ENCODE data around the gene MAPKAPK2. TPM values are rescaled to one million over a fixed set of nuclear protein-coding genes. Genes with fewer than 3 reads are reported as not detected.
"Not testable (repeated sequence)": the region's sequence is repeated elsewhere in the genome, so short reads cannot be mapped to it uniquely, and the experiment has no call there.

Gene MAPKAPK2
- total RNA-seq, 2 donors from 2014 or later: 27.1 to 67.0 TPM

- H3K9me3 ChIP-seq: no peaks in the 10 kb centered on the region
- intact Hi-C loops (cut with DNase I): no loop called here
- H3K27me3 ChIP-seq (replicated peaks; ENCODE audit: insufficient read depth): no peaks in the 10 kb centered on the region
- TF ChIP-seq POLR2AphosphoS5 (IDR thresholded peaks at IDR 0.05) (no peak), POLR2A (IDR thresholded peaks at IDR 0.05) (no peak), CTCF (IDR thresholded peaks at IDR 0.05) (no peak)
- no peak for DNase-seq (ENCODE audit: low spot score)
- WGBS: 78% methylated on average over 1 of the region's 1 CpG
- H3K27ac ChIP-seq: no peak overlapping the region
- H3K36me3 ChIP-seq: no peaks in the 10 kb centered on the region
- H3K4me3 ChIP-seq: no peak overlapping the region
- H3K4me1 ChIP-seq (replicated peaks): no peaks in the 10 kb centered on the region
These were observed 69.3 kb downstream of the MAPKAPK2 start for GRCh38 chr1:206754011-206754410.

GRCh38 chr1:206757524-206758266 lies 73.0 kb downstream of the MAPKAPK2 start:
- WGBS: 59% methylated on average over 13 of the region's 13 CpGs
- H3K36me3 ChIP-seq: no peaks in the 10 kb centered on the region
- intact Hi-C loops (cut with DNase I): no loop called here
- no peaks in the 10 kb centered on the region for H3K27me3 ChIP-seq (replicated peaks; ENCODE audit: insufficient read depth)
- H3K4me3 ChIP-seq: no peak overlapping the region
- no peaks in the 10 kb centered on the region for H3K4me1 ChIP-seq (replicated peaks)
- no peaks in the 10 kb centered on the region for H3K9me3 ChIP-seq
- no peak for DNase-seq (ENCODE audit: low spot score)
- TF ChIP-seq POLR2AphosphoS5 (IDR thresholded peaks at IDR 0.05) (no peak), POLR2A (IDR thresholded peaks at IDR 0.05) (no peak), CTCF (IDR thresholded peaks at IDR 0.05) (no peak)
- no peak overlapping the region for H3K27ac ChIP-seq

GRCh38 chr1:206760590-206760989 lies 75.9 kb downstream of the MAPKAPK2 start:
- 25% methylated on average over 1 of the region's 1 CpG for WGBS
- no peaks in the 10 kb centered on the region for H3K27me3 ChIP-seq (replicated peaks; ENCODE audit: insufficient read depth)
- H3K9me3 ChIP-seq: no peaks in the 10 kb centered on the region
- H3K4me3 ChIP-seq: no peak overlapping the region
- no peak for TF ChIP-seq POLR2A (IDR thresholded peaks at IDR 0.05)
- no peak for TF ChIP-seq POLR2AphosphoS5 (IDR thresholded peaks at IDR 0.05)
- no peak for TF ChIP-seq CTCF (IDR thresholded peaks at IDR 0.05)
- intact Hi-C loops (cut with DNase I): no loop called here
- no peak overlapping the region for H3K27ac ChIP-seq
- no peaks in the 10 kb centered on the region for H3K4me1 ChIP-seq (replicated peaks)
- H3K36me3 ChIP-seq: no peaks in the 10 kb centered on the region
- no peak for DNase-seq (ENCODE audit: low spot score)

GRCh38 chr1:206761159-206761768 lies 76.6 kb downstream of the MAPKAPK2 start:
- 53% methylated on average over 6 of the region's 6 CpGs for WGBS

GRCh38 chr1:206762741-206763364 lies 78.1 kb downstream of the MAPKAPK2 start:
- intact Hi-C loops (cut with DNase I); H3K4me3 ChIP-seq; H3K27ac ChIP-seq; H3K36me3 ChIP-seq; H3K9me3 ChIP-seq; DNase-seq (ENCODE audit: low spot score); H3K27me3 ChIP-seq (replicated peaks; ENCODE audit: insufficient read depth); H3K4me1 ChIP-seq (replicated peaks): not testable (repeated sequence)
- 91% methylated on average over 12 of the region's 12 CpGs for WGBS

More at GRCh38 chr1:206761159-206761768, 76.6 kb downstream of the MAPKAPK2 start:
- Histone ChIP-seq H3K4me3 (no peak overlapping the region), H3K27me3 (replicated peaks; ENCODE audit: insufficient read depth) (no peaks in the 10 kb centered on the region), H3K36me3 (no peaks in the 10 kb centered on the region), H3K27ac (no peak overlapping the region), H3K9me3 (no peaks in the 10 kb centered on the region), H3K4me1 (replicated peaks) (no peaks in the 10 kb centered on the region)
- intact Hi-C loops (cut with DNase I): no loop called here
- no peak for TF ChIP-seq POLR2AphosphoS5 (IDR thresholded peaks at IDR 0.05)
- TF ChIP-seq CTCF (IDR thresholded peaks at IDR 0.05): no peak
- no peak for TF ChIP-seq POLR2A (IDR thresholded peaks at IDR 0.05)
- DNase-seq (ENCODE audit: low spot score): no peak

- DNase-seq (ENCODE audit: low spot score); H3K4me1 ChIP-seq (replicated peaks); H3K27ac ChIP-seq; H3K9me3 ChIP-seq; H3K36me3 ChIP-seq; intact Hi-C loops (cut with DNase I); H3K4me3 ChIP-seq; H3K27me3 ChIP-seq (replicated peaks; ENCODE audit: insufficient read depth): not testable (repeated sequence)
- 88% methylated on average over 1 of the region's 1 CpG for WGBS
These were observed 81.1 kb downstream of the MAPKAPK2 start for GRCh38 chr1:206765771-206766170.
